ENCODE data around the gene CBFB. TPM values are rescaled to one million over a fixed set of nuclear protein-coding genes. Genes with fewer than 3 reads are reported as not detected.
A peak's percentile ranks its signal among the peaks of the same experiment; 100 is the strongest.
"Not testable (repeated sequence)": the region's sequence is repeated elsewhere in the genome, so short reads cannot be mapped to it uniquely, and the experiment has no call there.

CBFB gene
- total and polyA plus RNA-seq, 9 of the 15 experiments (the other 6 are each of a cell fraction or from before 2014, with no cell fraction given): 22.0 to 112 (median 66.5) TPM

GRCh38 chr16:67040906-67041305, 12.0 kb downstream of the CBFB start:
- no peaks in the 10 kb centered on the region for H3K4me1 ChIP-seq (replicated peaks in 1 of 2; ENCODE audit: control insufficient read depth in 2 of 2, insufficient read depth in 2 of 2, low read length in 2 of 2)
- ChIA-PET CTCF (ENCODE audit: low intra/inter-chr PET ratio) (no interaction called here), POLR2A (interaction anchor here (1.2 to 4.8 kb wide), 4 partner anchors 7 to 13 kb away, joined by 3 to 32 read pairs (median 4); no protein-coding TSS in a partner anchor)
- no peak overlapping the region for H3K4me2 ChIP-seq (ENCODE audit: insufficient read depth, low read length)
- H3K9me3 ChIP-seq (replicated peaks; ENCODE audit: control insufficient read depth, insufficient read depth, low read depth, low read length): no peaks in the 10 kb centered on the region
- no peaks in the 10 kb centered on the region for H4K20me1 ChIP-seq (replicated peaks; ENCODE audit: control insufficient read depth, insufficient read depth, low read length)
- no peak for DNase-seq (ENCODE audit: extremely low read depth in 1 of 4, low spot score in 3 of 4)
- peaks cover 66% of the 10 kb centered on the region; the same call in 2 of the 3 replicates for H3K36me3 ChIP-seq (ENCODE audit: control insufficient read depth, insufficient read depth, low read length)
- no peak for FAIRE-seq
- ATAC-seq: no peak; the same call in 2 of the 3 replicates
- no peak overlapping the region for H3K4me3 ChIP-seq
- H2AFZ ChIP-seq (ENCODE audit: low read depth, low read length): no peak overlapping the region
- H3K9me1 ChIP-seq (ENCODE audit: control insufficient read depth, insufficient read depth, low read length): no peaks in the 10 kb centered on the region
- BruUV-seq (replicated peaks): no TSS peak
- TF ChIP-seq, protein P1, sequence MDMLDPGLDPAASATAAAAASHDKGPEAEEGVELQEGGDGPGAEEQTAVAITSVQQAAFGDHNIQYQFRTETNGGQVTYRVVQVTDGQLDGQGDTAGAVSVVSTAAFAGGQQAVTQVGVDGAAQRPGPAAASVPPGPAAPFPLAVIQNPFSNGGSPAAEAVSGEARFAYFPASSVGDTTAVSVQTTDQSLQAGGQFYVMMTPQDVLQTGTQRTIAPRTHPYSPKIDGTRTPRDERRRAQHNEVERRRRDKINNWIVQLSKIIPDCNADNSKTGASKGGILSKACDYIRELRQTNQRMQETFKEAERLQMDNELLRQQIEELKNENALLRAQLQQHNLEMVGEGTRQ (CRISPR knock-in tag; IDR thresholded peaks at IDR 0.05): no peak
- TF ChIP-seq CREB1 (IDR thresholded peaks at IDR 0.05) (no peak), CREB1 (CRISPR knock-in tag; IDR thresholded peaks at IDR 0.05) (no peak), DLX4 (CRISPR knock-in tag; IDR thresholded peaks at IDR 0.05) (no peak)
- H3K9ac ChIP-seq (ENCODE audit: insufficient read depth in 1 of 2, low read depth in 2 of 2, low read length in 2 of 2): no peak overlapping the region
- 83% methylated on average over 2 of the region's 2 CpGs for WGBS (ENCODE audit: insufficient coverage, low coverage, missing lambda C conversion rate)
- intact Hi-C loops (cut with micrococcal nuclease) (no loop called here), in situ Hi-C loops (cut with MboI) (no loop called here)
- no peak overlapping the region for H3K27ac ChIP-seq (ENCODE audit: extremely low read depth, low read depth, low read length)
- peaks cover 48% of the 10 kb centered on the region for H3K79me2 ChIP-seq (ENCODE audit: control insufficient read depth, insufficient read depth, low read length)
- no peaks in the 10 kb centered on the region for H3K27me3 ChIP-seq (ENCODE audit: control insufficient read depth in 2 of 2, insufficient read depth in 2 of 2, low read length in 2 of 2)

GRCh38 chr16:67041520-67041919, 12.6 kb downstream of the CBFB start:
- H3K27ac ChIP-seq (ENCODE audit: extremely low read depth, low read depth, low read length); H3K27me3 ChIP-seq (ENCODE audit: control insufficient read depth in 2 of 2, insufficient read depth in 2 of 2, low read length in 2 of 2); in situ Hi-C loops (cut with MboI); H3K9me1 ChIP-seq (ENCODE audit: control insufficient read depth, insufficient read depth, low read length); H3K9ac ChIP-seq (ENCODE audit: insufficient read depth in 1 of 2, low read depth in 2 of 2, low read length in 2 of 2); DNase-seq (ENCODE audit: extremely low read depth in 1 of 4, low spot score in 3 of 4); H2AFZ ChIP-seq (ENCODE audit: low read depth, low read length); H3K4me1 ChIP-seq (replicated peaks in 1 of 2; ENCODE audit: control insufficient read depth in 2 of 2, insufficient read depth in 2 of 2, low read length in 2 of 2); intact Hi-C loops (cut with micrococcal nuclease); H3K4me3 ChIP-seq; CTCF ChIA-PET (ENCODE audit: low intra/inter-chr PET ratio); H3K9me3 ChIP-seq (replicated peaks; ENCODE audit: control insufficient read depth, insufficient read depth, low read depth, low read length); H4K20me1 ChIP-seq (replicated peaks; ENCODE audit: control insufficient read depth, insufficient read depth, low read length); FAIRE-seq; BruUV-seq (replicated peaks); H3K4me2 ChIP-seq (ENCODE audit: insufficient read depth, low read length): not testable (repeated sequence)
- 94% methylated on average over 3 of the region's 4 CpGs for WGBS (ENCODE audit: insufficient coverage, low coverage, missing lambda C conversion rate)
- Histone ChIP-seq H3K36me3 (ENCODE audit: control insufficient read depth, insufficient read depth, low read length) (peaks cover 66% of the 10 kb centered on the region; the same call in 2 of the 3 replicates), H3K79me2 (ENCODE audit: control insufficient read depth, insufficient read depth, low read length) (peaks cover 42% of the 10 kb centered on the region)
- ATAC-seq: 0 out of 3 replicates have a peak, but pooled peaks have one; percentile 19
- POLR2A ChIA-PET: interaction anchor here (0.7 to 4.8 kb wide), 4 partner anchors 10 to 45 kb away, joined by 3 to 32 read pairs (median 16); no protein-coding TSS in a partner anchor
- TF ChIP-seq ZNF384 (IDR thresholded peaks at IDR 0.05; ENCODE audit: low read depth, low read length): 0 out of 2 replicates have a peak, but pooled peaks have one; percentile 33
